PC-9 (cell line): ENCODE measurements around the gene LRP1-AS. TPM values are rescaled to one million over a fixed set of nuclear protein-coding genes. Genes with fewer than 3 reads are reported as not detected.

ENCODE experiments used
- BruUV-seq: library from RNA; stranded (reverse); fragments of 400-500 nt; replicated peaks from 2 replicates; lab custom pipeline; 2021; lab: Mats Ljungman, UMichigan
- CTCF ChIA-PET: fragments of 300-600 bp; sonication (Branson Sonifier 250); formaldehyde crosslinking; loops from one replicate; lab custom pipeline; 2022; ENCODE audit warnings: antibody characterized with exemption; lab: Charles Lee
- POLR2A ChIA-PET: fragments of 300-600 bp; sonication (Branson Sonifier 250); formaldehyde crosslinking; loops from one replicate; lab custom pipeline; 2022; ENCODE audit warnings: antibody characterized with exemption; ENCODE audit not compliant: unreplicated experiment; lab: Charles Lee
- DNase-seq, 2 experiments: peaks; one replicate each; pipeline versions ENCODE4 v3.0.0 to v3.0.0-alpha.2; 2015 to 2022; ENCODE audit warnings: mixed read lengths in 1 of 2
- H2AFZ ChIP-seq: fragments of 200-600 bp; sonication (generic); 2 replicates; pipeline ENCODE4 v1.8.1; 2017; ENCODE audit warnings: antibody characterized with exemption
- H3F3A ChIP-seq: fragments of 200-600 bp; sonication (generic); 2 replicates; pipeline ENCODE4 v1.8.1; 2017; ENCODE audit warnings: antibody characterized with exemption, mild to moderate bottlenecking, low read depth; ENCODE audit not compliant: insufficient read depth
- H3K27ac ChIP-seq: fragments of 200-600 bp; sonication (generic); 2 replicates; pipeline ENCODE4 v1.6.1; 2016; ENCODE audit warnings: mixed run types
- H3K27me3 ChIP-seq: fragments of 200-600 bp; sonication (generic); 2 replicates; pipeline ENCODE4 v1.6.1; 2016; ENCODE audit warnings: low read depth, mixed run types; ENCODE audit not compliant: insufficient read depth
- H3K36me3 ChIP-seq: fragments of 200-600 bp; sonication (generic); 2 replicates; pipeline ENCODE4 v1.6.1; 2016; ENCODE audit warnings: low read depth, mixed run types
- H3K4me1 ChIP-seq: fragments of 200-600 bp; sonication (generic); replicated peaks from 2 replicates; pipeline ENCODE4 v1.6.1; 2016; ENCODE audit warnings: mixed run types; ENCODE audit not compliant: insufficient read depth
- H3K4me2 ChIP-seq: fragments of 200-600 bp; sonication (generic); 2 replicates; pipeline ENCODE4 v1.6.1; 2017; ENCODE audit warnings: mixed run types
- H3K4me3 ChIP-seq: fragments of 200-600 bp; sonication (generic); 2 replicates; pipeline ENCODE4 v1.6.1; 2016; ENCODE audit warnings: mixed run types
- H3K79me2 ChIP-seq: fragments of 200-600 bp; sonication (generic); 2 replicates; pipeline ENCODE4 v1.6.1; 2017; ENCODE audit warnings: low read depth, mixed run types
- H3K9me2 ChIP-seq: fragments of 200-600 bp; sonication (generic); 2 replicates; pipeline ENCODE4 v1.8.1; 2017; ENCODE audit warnings: mild to moderate bottlenecking; ENCODE audit not compliant: insufficient read depth
- H3K9me3 ChIP-seq: fragments of 200-600 bp; sonication (generic); 2 replicates; pipeline ENCODE4 v1.8.1; 2016; ENCODE audit warnings: low read depth; ENCODE audit not compliant: insufficient read depth
- H4K20me1 ChIP-seq: fragments of 200-600 bp; sonication (generic); 2 replicates; pipeline ENCODE4 v1.8.1; 2017; ENCODE audit not compliant: insufficient read depth
- CTCF ChIP-seq: fragments of 200-600 bp; sonication (generic); conservative IDR thresholded peaks from 2 replicates; pipeline ENCODE4 v1.6.1; 2017; ENCODE audit warnings: mixed run types, antibody characterized with exemption, mild to moderate bottlenecking, moderate library complexity
- EZH2 ChIP-seq: fragments of 200-600 bp; sonication (generic); IDR thresholded peaks from 2 replicates; pipeline ENCODE4 v1.8.0; 2017; ENCODE audit warnings: antibody characterized with exemption, low read depth
- intact Hi-C: fragments of 100-400 bp; cut with micrococcal nuclease; formaldehyde crosslinking; loops from one replicate; pipeline ENCODE4 v1.10.0; 2022; ENCODE audit not compliant: unreplicated experiment
- total RNA-seq: library from RNA; stranded (reverse); gene quantifications from 2 replicates; pipeline ENCODE4 v1.2.3, GENCODE V29; 2021

Gene LRP1-AS
- total RNA-seq, 1 experiment from 2014 or later: not detected

GRCh38 chr12:57107456-57108155, 39.8 kb downstream of the LRP1-AS start:
- H3K36me3 ChIP-seq: 0 out of 2 replicates have a peak, but pooled peaks cover 8% of the 10 kb centered on the region
- peaks cover 19% of the 10 kb centered on the region for H3K4me1 ChIP-seq
- no peak for DNase-seq
- H4K20me1 ChIP-seq: no peaks in the 10 kb centered on the region
- no peak overlapping the region for H3K27ac ChIP-seq
- ChIA-PET POLR2A (interaction anchor here (0.5 kb wide), 1 partner anchor 24 kb away, joined by 10 read pairs; no protein-coding TSS in a partner anchor), CTCF (no interaction called here)
- H3F3A ChIP-seq: peaks cover 17% of the 10 kb centered on the region
- peaks cover 21% of the 10 kb centered on the region for H3K79me2 ChIP-seq
- no peaks in the 10 kb centered on the region for H3K27me3 ChIP-seq
- H3K4me3 ChIP-seq: no peak overlapping the region
- intact Hi-C loops: no loop called here
- BruUV-seq: no TSS peak
- no peak overlapping the region for H2AFZ ChIP-seq
- no peaks in the 10 kb centered on the region for H3K9me2 ChIP-seq
- no peak overlapping the region for H3K4me2 ChIP-seq
- TF ChIP-seq CTCF: no peak
- no peak for TF ChIP-seq EZH2
- no peaks in the 10 kb centered on the region for H3K9me3 ChIP-seq

GRCh38 chr12:57106021-57106708, 41.3 kb downstream of the LRP1-AS start:
- Histone ChIP-seq H3K4me3 (no peak overlapping the region), H3K27ac (no peak overlapping the region), H3K9me3 (no peaks in the 10 kb centered on the region), H3K79me2 (peaks cover 20% of the 10 kb centered on the region), H3K4me1 (peaks cover 11% of the 10 kb centered on the region), H2AFZ (no peak overlapping the region), H3K27me3 (no peaks in the 10 kb centered on the region), H3K9me2 (no peaks in the 10 kb centered on the region), H4K20me1 (no peaks in the 10 kb centered on the region), H3K36me3 (0 out of 2 replicates have a peak, but pooled peaks cover 8% of the 10 kb centered on the region), H3F3A (peaks cover 12% of the 10 kb centered on the region), H3K4me2 (no peak overlapping the region)
- ChIA-PET CTCF (no interaction called here), POLR2A (no interaction called here)
- no peak for DNase-seq
- no TSS peak for BruUV-seq
- no peak for TF ChIP-seq CTCF
- intact Hi-C loops: no loop called here

GRCh38 chr12:57105011-57105753, 42.2 kb downstream of the LRP1-AS start:
- peaks cover 11% of the 10 kb centered on the region for H3F3A ChIP-seq
- H3K9me3 ChIP-seq: no peaks in the 10 kb centered on the region
- H3K79me2 ChIP-seq: peaks cover 10% of the 10 kb centered on the region
- ChIA-PET POLR2A (no interaction called here), CTCF (no interaction called here)
- no TSS peak for BruUV-seq
- intact Hi-C loops: no loop called here
- peaks cover 9% of the 10 kb centered on the region for H3K4me1 ChIP-seq
- no peak overlapping the region for H3K4me2 ChIP-seq
- no peaks in the 10 kb centered on the region for H3K27me3 ChIP-seq
- no peak overlapping the region for H2AFZ ChIP-seq
- no peak overlapping the region for H3K4me3 ChIP-seq
- H3K27ac ChIP-seq: no peak overlapping the region
- TF ChIP-seq CTCF (no peak), EZH2 (no peak)
- H4K20me1 ChIP-seq: no peaks in the 10 kb centered on the region
- 0 out of 2 replicates have a peak, but pooled peaks cover 8% of the 10 kb centered on the region for H3K36me3 ChIP-seq
- no peak for DNase-seq
- H3K9me2 ChIP-seq: no peaks in the 10 kb centered on the region
